Nephron progenitor cell (in vitro differentiated cells): ENCODE measurements around the gene GOLIM4.

Experiments used
- DNase-seq: peaks from one replicate; pipeline ENCODE4 v3.0.0; 2021
- H3K27ac Mint-ChIP-seq: 2 replicates; pipeline ENCODE4 v1.8.0; 2021; ENCODE audit warnings: mild to moderate bottlenecking, moderate library complexity, mixed read lengths
- H3K27me3 Mint-ChIP-seq: 2 replicates; pipeline ENCODE4 v1.8.0; 2021; ENCODE audit warnings: mild to moderate bottlenecking, low read depth, mixed read lengths; ENCODE audit not compliant: poor library complexity
- H3K36me3 Mint-ChIP-seq: 2 replicates; pipeline ENCODE4 v1.8.0; 2021; ENCODE audit warnings: low read depth, mixed read lengths
- H3K4me1 Mint-ChIP-seq: 2 replicates; pipeline ENCODE4 v1.8.0; 2021; ENCODE audit warnings: mixed read lengths
- H3K4me3 Mint-ChIP-seq: 2 replicates; pipeline ENCODE4 v1.8.0; 2021; ENCODE audit warnings: mild to moderate bottlenecking, moderate library complexity, mixed read lengths
- H3K9me3 Mint-ChIP-seq: 2 replicates; pipeline ENCODE4 v1.8.0; 2021; ENCODE audit warnings: mild to moderate bottlenecking, moderate library complexity, mixed read lengths
- TF ChIP-seq, protein P1 (sequence below): fragments of 200-600 bp; sonication (generic); IDR thresholded peaks from 2 replicates; pipeline ENCODE4 v1.5.0; 2021; ENCODE audit warnings: antibody characterized with exemption

GOLIM4 gene

DNA sequence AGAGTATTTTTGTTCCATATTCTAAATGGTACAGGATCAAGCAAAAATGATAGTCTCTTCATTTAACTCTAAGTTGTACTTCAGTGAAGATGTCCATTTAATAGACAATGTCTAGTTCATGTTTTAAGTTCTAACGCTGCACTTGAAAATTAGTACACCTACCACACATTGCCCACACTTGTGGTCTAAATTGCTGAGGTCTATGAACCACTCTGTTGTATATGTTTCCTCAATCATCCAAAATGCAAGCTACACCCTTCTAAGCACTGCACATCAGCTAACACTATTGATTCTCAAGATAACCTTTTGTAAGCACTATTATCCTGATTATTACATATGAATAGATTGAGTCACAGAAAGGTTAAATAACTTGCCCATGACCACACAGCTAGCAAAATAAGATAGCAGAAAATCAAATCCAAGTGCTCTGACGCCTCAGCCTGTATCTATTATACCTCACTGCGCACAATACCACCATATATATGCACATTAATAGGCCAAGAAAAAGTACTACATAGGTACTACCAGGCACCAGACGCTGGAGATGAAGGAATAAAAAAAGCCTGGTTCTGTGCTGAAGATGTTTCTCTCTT is 6.4 kb downstream of the GOLIM4 start:
- Mint-ChIP-seq H3K27ac (no peak overlapping the region), H3K4me3 (no peak overlapping the region), H3K4me1 (peaks cover 52% of the 10 kb centered on the region), H3K9me3 (peaks cover 9% of the 10 kb centered on the region), H3K36me3 (peaks cover 10% of the 10 kb centered on the region), H3K27me3 (no peaks in the 10 kb centered on the region)
- DNase-seq, result no peak
- TF ChIP-seq, protein P1, sequence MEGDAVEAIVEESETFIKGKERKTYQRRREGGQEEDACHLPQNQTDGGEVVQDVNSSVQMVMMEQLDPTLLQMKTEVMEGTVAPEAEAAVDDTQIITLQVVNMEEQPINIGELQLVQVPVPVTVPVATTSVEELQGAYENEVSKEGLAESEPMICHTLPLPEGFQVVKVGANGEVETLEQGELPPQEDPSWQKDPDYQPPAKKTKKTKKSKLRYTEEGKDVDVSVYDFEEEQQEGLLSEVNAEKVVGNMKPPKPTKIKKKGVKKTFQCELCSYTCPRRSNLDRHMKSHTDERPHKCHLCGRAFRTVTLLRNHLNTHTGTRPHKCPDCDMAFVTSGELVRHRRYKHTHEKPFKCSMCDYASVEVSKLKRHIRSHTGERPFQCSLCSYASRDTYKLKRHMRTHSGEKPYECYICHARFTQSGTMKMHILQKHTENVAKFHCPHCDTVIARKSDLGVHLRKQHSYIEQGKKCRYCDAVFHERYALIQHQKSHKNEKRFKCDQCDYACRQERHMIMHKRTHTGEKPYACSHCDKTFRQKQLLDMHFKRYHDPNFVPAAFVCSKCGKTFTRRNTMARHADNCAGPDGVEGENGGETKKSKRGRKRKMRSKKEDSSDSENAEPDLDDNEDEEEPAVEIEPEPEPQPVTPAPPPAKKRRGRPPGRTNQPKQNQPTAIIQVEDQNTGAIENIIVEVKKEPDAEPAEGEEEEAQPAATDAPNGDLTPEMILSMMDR, result no peak

DNA sequence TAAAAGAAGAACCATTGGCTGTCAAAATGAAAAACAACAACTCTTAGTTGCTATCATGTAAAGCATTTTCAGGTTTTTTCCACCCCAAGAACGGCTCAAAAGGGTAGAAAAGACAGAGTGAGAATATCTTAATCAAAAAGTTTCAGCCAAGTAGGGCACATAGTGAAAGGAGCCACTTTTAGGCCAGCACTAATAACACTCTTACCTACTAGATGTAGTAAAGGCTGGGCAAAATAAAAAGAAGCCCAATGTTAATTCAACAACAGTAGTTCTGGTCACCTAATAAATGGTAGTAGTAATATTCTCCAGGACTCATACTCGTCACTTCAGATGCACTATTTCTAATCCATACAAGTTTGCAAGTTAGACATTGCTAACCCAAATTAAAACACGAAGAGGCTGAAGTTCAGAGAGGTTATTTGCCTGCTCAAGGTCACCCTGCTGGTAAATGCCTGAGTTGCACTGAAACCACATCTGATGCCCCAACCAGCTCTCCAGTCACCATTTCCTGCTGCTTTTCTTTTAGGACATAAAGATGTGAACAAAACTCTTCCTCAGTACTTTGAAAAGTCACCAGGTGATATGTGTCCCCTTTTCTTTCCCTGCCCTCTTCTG is 7.5 kb downstream of the GOLIM4 start:
- H3K36me3 Mint-ChIP-seq, result peaks cover 11% of the 10 kb centered on the region
- DNase-seq, result peak; percentile 9
- H3K4me3 Mint-ChIP-seq, result no peak overlapping the region
- H3K27ac Mint-ChIP-seq, result no peak overlapping the region
- H3K9me3 Mint-ChIP-seq, result peaks cover 9% of the 10 kb centered on the region
- TF ChIP-seq, protein P1, result peak; percentile 40
- peaks cover 43% of the 10 kb centered on the region for H3K4me1 Mint-ChIP-seq
- no peaks in the 10 kb centered on the region for H3K27me3 Mint-ChIP-seq

DNA sequence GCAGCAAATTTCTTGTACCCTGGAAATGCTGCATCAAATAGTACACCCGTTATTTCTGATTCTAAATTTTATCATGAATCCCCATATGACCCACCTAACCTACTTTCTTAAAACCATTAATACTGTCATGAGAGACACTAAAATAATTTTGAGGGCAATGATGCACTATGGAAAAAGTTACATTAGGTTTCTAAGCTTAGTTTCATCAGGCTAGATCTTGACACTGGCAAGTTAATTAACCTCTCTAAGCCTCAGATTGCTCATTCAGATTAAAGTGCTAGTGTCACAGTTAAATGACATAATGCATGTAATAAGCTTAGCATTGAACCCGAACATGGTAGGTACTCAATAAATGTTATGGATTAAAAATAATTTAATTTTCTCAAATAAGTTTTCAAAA is 8.2 kb downstream of the GOLIM4 start:
- Mint-ChIP-seq H3K36me3 (peaks cover 11% of the 10 kb centered on the region), H3K9me3 (peaks cover 9% of the 10 kb centered on the region), H3K4me1 (peaks cover 36% of the 10 kb centered on the region), H3K4me3 (no peak overlapping the region), H3K27ac (no peak overlapping the region), H3K27me3 (no peaks in the 10 kb centered on the region)
- TF ChIP-seq, protein P1, result no peak
- no peak for DNase-seq

DNA sequence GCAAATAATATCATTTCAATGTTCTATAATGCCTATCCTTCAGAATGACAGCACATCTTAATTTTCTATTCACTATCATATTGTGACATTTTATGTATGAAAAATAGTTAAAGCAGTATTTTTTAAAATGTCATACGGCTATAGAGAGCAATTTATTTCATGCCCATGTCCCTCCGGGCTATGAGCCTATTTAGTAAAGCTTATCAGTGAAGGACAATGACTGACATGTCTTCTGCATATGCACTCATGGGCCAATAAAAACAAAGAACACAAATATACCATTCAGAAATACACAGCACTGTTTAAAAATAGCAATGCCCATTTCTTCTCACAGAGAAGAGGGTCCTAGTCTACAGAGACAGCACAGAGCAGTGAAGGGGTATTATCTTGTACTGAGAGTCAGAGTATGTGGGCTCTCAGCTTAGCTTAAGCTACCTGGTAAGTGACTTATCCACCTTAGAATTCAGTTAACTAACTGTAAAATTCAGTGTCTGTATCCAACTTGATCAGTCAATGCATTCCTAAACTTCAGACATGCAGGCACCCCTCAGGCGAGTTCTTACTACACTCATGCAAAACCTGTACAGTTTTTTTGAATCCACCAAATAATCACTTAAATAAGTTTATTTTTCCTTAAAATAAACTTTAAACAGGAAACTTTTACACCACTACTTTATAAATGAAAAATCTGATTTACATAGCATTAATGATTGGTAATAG is 9.0 kb downstream of the GOLIM4 start:
- no peak overlapping the region for H3K27ac Mint-ChIP-seq
- H3K4me3 Mint-ChIP-seq, result no peak overlapping the region
- TF ChIP-seq, protein P1, result no peak
- DNase-seq, result no peak
- H3K27me3 Mint-ChIP-seq, result no peaks in the 10 kb centered on the region
- H3K4me1 Mint-ChIP-seq, result peaks cover 28% of the 10 kb centered on the region
- peaks cover 9% of the 10 kb centered on the region for H3K9me3 Mint-ChIP-seq
- H3K36me3 Mint-ChIP-seq, result peaks cover 11% of the 10 kb centered on the region

DNA sequence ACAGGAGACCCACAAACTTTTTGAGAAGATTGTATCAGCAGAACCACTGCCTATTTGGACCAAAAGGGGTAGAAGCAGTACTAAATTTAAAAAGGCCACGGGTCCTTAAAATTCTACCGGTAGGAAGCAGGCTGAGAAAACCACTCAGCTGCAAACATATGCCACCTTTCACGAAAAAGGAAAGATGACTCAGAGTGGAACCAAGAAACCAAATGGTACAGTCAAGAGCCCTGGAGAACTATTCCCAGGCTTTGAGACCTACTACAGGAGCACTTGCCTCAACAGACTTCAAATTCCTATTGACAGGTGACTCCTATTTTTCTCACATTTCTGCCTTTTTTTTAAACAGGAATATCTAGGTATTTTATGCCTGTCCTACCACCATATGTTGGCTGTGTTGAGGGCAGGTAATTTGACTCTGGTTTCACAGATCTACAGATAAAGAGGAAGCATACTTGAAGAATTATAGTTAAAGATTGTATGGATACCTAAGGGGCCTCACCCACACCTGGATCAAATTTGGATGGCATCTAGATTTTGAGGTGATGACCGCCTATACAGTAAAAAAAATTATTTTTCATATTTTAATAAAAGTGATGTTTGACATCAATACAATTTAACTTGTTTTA is 10.1 kb downstream of the GOLIM4 start:
- H3K36me3 Mint-ChIP-seq, result peaks cover 11% of the 10 kb centered on the region
- TF ChIP-seq, protein P1, result no peak
- peaks cover 9% of the 10 kb centered on the region for H3K9me3 Mint-ChIP-seq
- H3K27me3 Mint-ChIP-seq, result no peaks in the 10 kb centered on the region
- no peak for DNase-seq
- peaks cover 17% of the 10 kb centered on the region for H3K4me1 Mint-ChIP-seq
- H3K4me3 Mint-ChIP-seq, result no peak overlapping the region
- no peak overlapping the region for H3K27ac Mint-ChIP-seq
